Endothelial cell of umbilical vein (primary cell): ENCODE measurements around the gene TMPRSS3. TPM values are rescaled to one million over a fixed set of nuclear protein-coding genes. Genes with fewer than 3 reads are reported as not detected.

Experiments used
- BruUV-seq: library from RNA; stranded (reverse); fragments of 400-500 nt; replicated peaks from 2 replicates; lab custom pipeline; 2021; lab: Mats Ljungman, UMichigan
- CTCF ChIA-PET: fragments of 300-600, 350-600 bp; sonication (Branson Sonifier 250); formaldehyde crosslinking; loops from one replicate; lab custom pipeline; 2021; ENCODE audit warnings: antibody characterized with exemption, inconsistent platforms; lab: Charles Lee
- POLR2A ChIA-PET: fragments of 300-600, 350-600 bp; sonication (Branson Sonifier 250); formaldehyde crosslinking; loops from one replicate; lab custom pipeline; 2021; ENCODE audit warnings: antibody characterized with exemption, inconsistent platforms; lab: Charles Lee
- DNase-seq: peaks from one replicate; pipeline ENCODE4 v3.0.0-alpha.2; 2011; ENCODE audit warnings: low read depth, low spot score
- FAIRE-seq: peaks from 2 replicates; lab custom pipeline; 2011; peaks lifted over from hg19 to GRCh38; lab: Jason Lieb, UNC
- H2AFZ ChIP-seq: 2 replicates; pipeline ENCODE4 v1.6.0; 2012; ENCODE audit warnings: low read depth, low read length, control low read depth, inconsistent platforms
- H3K27ac ChIP-seq: 2 replicates; pipeline ENCODE4 v1.5.1; 2011; ENCODE audit warnings: low read depth, mild to moderate bottlenecking, control low read depth, low read length, moderate library complexity; ENCODE audit not compliant: insufficient read depth
- H3K27me3 ChIP-seq, 2 experiments: 2 replicates each; pipeline versions ENCODE4 v1.6.0 to v1.6.1; 2011; ENCODE audit warnings: low read length in 2 of 2, mixed read lengths in 1 of 2; ENCODE audit not compliant: control insufficient read depth in 2 of 2, insufficient read depth in 2 of 2
- H3K36me3 ChIP-seq, 2 experiments: 2 replicates in 1 of 2; 3 replicates in 1 of 2; pipeline ENCODE4 v1.5.1; 2011; ENCODE audit warnings: low read length in 2 of 2, mild to moderate bottlenecking in 1 of 2, moderate library complexity in 1 of 2; ENCODE audit not compliant: control insufficient read depth in 2 of 2, insufficient read depth in 2 of 2; ENCODE audit errors: extremely low read depth in 1 of 2
- H3K4me1 ChIP-seq: 3 replicates; pipeline ENCODE4 v1.5.1; 2011; ENCODE audit warnings: mild to moderate bottlenecking, low read length; ENCODE audit not compliant: control insufficient read depth, insufficient read depth; ENCODE audit errors: extremely low read depth
- H3K4me2 ChIP-seq: 2 replicates; pipeline ENCODE4 v1.6.1; 2011; ENCODE audit warnings: low read length, control low read depth, mixed read lengths; ENCODE audit not compliant: insufficient read depth
- H3K4me3 ChIP-seq, 3 experiments: fragments of 200-600 bp in 1 of 3; sonication (generic), shearing (Covaris generic) in 1 of 3; replicated peaks in 1 of 3; 2 replicates each; pipeline ENCODE4 v1.5.1; 2011 to 2016; ENCODE audit warnings: control low read depth in 3 of 3, low read length in 3 of 3, mild to moderate bottlenecking in 2 of 3, inconsistent platforms in 1 of 3, low read depth in 1 of 3, moderate library complexity in 1 of 3; ENCODE audit not compliant: insufficient read depth in 1 of 3
- H3K79me2 ChIP-seq: 2 replicates; pipeline ENCODE4 v1.6.0; 2012; ENCODE audit warnings: low read length, inconsistent platforms; ENCODE audit not compliant: control insufficient read depth, insufficient read depth
- H3K9ac ChIP-seq: replicated peaks from 2 replicates; pipeline ENCODE3; 2011; ENCODE audit warnings: low read length, control low read depth; ENCODE audit not compliant: insufficient read depth; ENCODE audit errors: extremely low read depth
- H3K9me1 ChIP-seq: replicated peaks from 3 replicates; pipeline ENCODE4 v1.6.0; 2011; ENCODE audit warnings: mild to moderate bottlenecking, low read length; ENCODE audit not compliant: control insufficient read depth, insufficient read depth; ENCODE audit errors: extremely low read depth
- H3K9me3 ChIP-seq: replicated peaks from 2 replicates; pipeline ENCODE4 v1.5.1; 2012; ENCODE audit warnings: low read length, inconsistent platforms; ENCODE audit not compliant: control insufficient read depth, insufficient read depth
- H4K20me1 ChIP-seq: replicated peaks from 2 replicates; pipeline ENCODE3; 2011; ENCODE audit warnings: mild to moderate bottlenecking, low read length; ENCODE audit not compliant: control insufficient read depth, insufficient read depth; ENCODE audit errors: extremely low read depth
- CTCF ChIP-seq, 2 donors: IDR thresholded peaks; 1 replicate in 1 of 2; 2 replicates in 1 of 2; pipeline ENCODE4 v1.5.1; 2011; ENCODE audit warnings: low read length in 2 of 2, mild to moderate bottlenecking in 2 of 2, moderate library complexity in 2 of 2, control low read depth in 1 of 2, inconsistent platforms in 1 of 2, low read depth in 1 of 2; ENCODE audit not compliant: insufficient read depth in 1 of 2; ENCODE audit errors: extremely low read depth in 1 of 2
- EZH2 ChIP-seq: IDR thresholded peaks from 2 replicates; pipeline ENCODE4 v1.6.1; 2012; ENCODE audit warnings: borderline replicate concordance, low read depth, mild to moderate bottlenecking, moderate library complexity, low read length, inconsistent platforms; ENCODE audit not compliant: severe bottlenecking
- FOS ChIP-seq: IDR thresholded peaks from 2 replicates; pipeline ENCODE4 v1.6.1; 2011; ENCODE audit warnings: mild to moderate bottlenecking, low read length, moderate library complexity, borderline replicate concordance; ENCODE audit not compliant: insufficient read depth
- GATA2 ChIP-seq: IDR thresholded peaks from 2 replicates; pipeline ENCODE4 v1.7.0; 2011; ENCODE audit warnings: low read depth, mild to moderate bottlenecking, moderate library complexity, mixed read lengths, low read length; ENCODE audit not compliant: insufficient read length, insufficient read depth
- JUN ChIP-seq: IDR thresholded peaks from 2 replicates; pipeline ENCODE4 v1.6.1; 2011; ENCODE audit warnings: borderline replicate concordance, low read depth; ENCODE audit not compliant: insufficient read length, insufficient read depth
- MYC ChIP-seq: IDR thresholded peaks from one replicate; pipeline ENCODE4 v1.6.1; 2011; ENCODE audit warnings: mild to moderate bottlenecking, low read depth, low read length
- POLR2A ChIP-seq: IDR thresholded peaks from 2 replicates; pipeline ENCODE4 v1.6.1; 2012; ENCODE audit warnings: low read depth, mild to moderate bottlenecking, control low read depth, low read length
- POLR2AphosphoS5 ChIP-seq: IDR thresholded peaks from 2 replicates; pipeline ENCODE4 v1.6.1; 2012; ENCODE audit warnings: low read depth, mild to moderate bottlenecking, control low read depth, low read length, moderate library complexity; ENCODE audit not compliant: insufficient read depth
- dilution Hi-C: fragments of 300-500 bp; cut with MboI; formaldehyde crosslinking; loops from one replicate; pipeline ENCODE4 v1.15.0; 2019; ENCODE audit warnings: low sequenced_read_pairs; ENCODE audit not compliant: extremely low pct_ligation_motif_present
- intact Hi-C: fragments of 100-400 bp; cut with micrococcal nuclease; formaldehyde crosslinking; loops from one replicate; pipeline ENCODE4 v1.10.0; 2022
- polyA plus RNA-seq, 4 experiments: library from polyadenylated mRNA; depleted of rRNA in 3 of 4; stranded (reverse) in 3 of 4; unstranded in 1 of 4; fragments of >200 nt; gene quantifications; 2 replicates each; pipeline versions ENCODE4 v1.2.1 to v1.2.3, GENCODE V29; 2011 to 2012; ENCODE audit warnings: missing spikeins in 1 of 4
- total RNA-seq: library from RNA; stranded (reverse); gene quantifications from 2 replicates; pipeline ENCODE4 v1.2.3, GENCODE V29; 2021
- TF ChIP-seq, protein P1 (sequence below): IDR thresholded peaks from 2 replicates; pipeline ENCODE4 v1.6.1; 2011; ENCODE audit not compliant: insufficient read depth, insufficient read length

Gene TMPRSS3
- total and polyA plus RNA-seq, 2 donors (not counting 3 experiments of a cell fraction or from before 2014, with no cell fraction given) = not detected

- H3K36me3 ChIP-seq = no peaks in the 10 kb centered on the region
- no peaks in the 10 kb centered on the region for H4K20me1 ChIP-seq
- no peaks in the 10 kb centered on the region for H3K9me1 ChIP-seq
- no peak for FAIRE-seq
- POLR2A ChIA-PET = no interaction called here
- H3K27me3 ChIP-seq = peaks cover 0 to under 1% of the 10 kb centered on the region in 2 experiments
- H3K9ac ChIP-seq = no peak overlapping the region
- H2AFZ ChIP-seq = no peak overlapping the region
- H3K4me2 ChIP-seq = no peak overlapping the region
- no TSS peak for BruUV-seq
- intact Hi-C loops = no loop called here
- TF ChIP-seq, protein P1, sequence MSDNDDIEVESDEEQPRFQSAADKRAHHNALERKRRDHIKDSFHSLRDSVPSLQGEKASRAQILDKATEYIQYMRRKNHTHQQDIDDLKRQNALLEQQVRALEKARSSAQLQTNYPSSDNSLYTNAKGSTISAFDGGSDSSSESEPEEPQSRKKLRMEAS = no peak
- TF ChIP-seq GATA2 (no peak), JUN (no peak), MYC (no peak), POLR2A (no peak), FOS (no peak), POLR2AphosphoS5 (no peak), EZH2 (no peak)
- H3K27ac ChIP-seq = no peak overlapping the region
- no peaks in the 10 kb centered on the region for H3K4me1 ChIP-seq
- no peaks in the 10 kb centered on the region for H3K9me3 ChIP-seq
- CTCF ChIA-PET = interaction anchor here (1.0 kb wide), 1 partner anchor 63 kb away, joined by 3 read pairs; no protein-coding TSS in a partner anchor
- no peaks in the 10 kb centered on the region for H3K79me2 ChIP-seq
- DNase-seq = no peak
- dilution Hi-C loops = no loop called here
- no peak overlapping the region for H3K4me3 ChIP-seq
These were observed 21.4 kb downstream of the TMPRSS3 start for GRCh38 chr21:42374457-42374856.

GRCh38 chr21:42373908-42374455 lies 21.9 kb downstream of the TMPRSS3 start:
- Histone ChIP-seq H3K9ac (no peak overlapping the region), H3K9me3 (no peaks in the 10 kb centered on the region), H3K36me3 (no peaks in the 10 kb centered on the region), H2AFZ (no peak overlapping the region), H4K20me1 (no peaks in the 10 kb centered on the region), H3K27ac (no peak overlapping the region), H3K4me1 (no peaks in the 10 kb centered on the region), H3K4me3 (no peak overlapping the region), H3K9me1 (no peaks in the 10 kb centered on the region), H3K79me2 (no peaks in the 10 kb centered on the region), H3K4me2 (no peak overlapping the region), H3K27me3 (peaks cover 0 to 1% of the 10 kb centered on the region in 2 experiments)
- no TSS peak for BruUV-seq
- POLR2A ChIA-PET = no interaction called here
- intact Hi-C loops (no loop called here), dilution Hi-C loops (no loop called here)
- CTCF ChIA-PET = no interaction called here
- no peak for DNase-seq
- no peak for FAIRE-seq
- TF ChIP-seq POLR2A = no peak
- no peak for TF ChIP-seq FOS
- TF ChIP-seq CTCF (IDR thresholded peaks at IDR 0.05; ENCODE audit: extremely low read depth in 1 of 2, insufficient read depth in 1 of 2, low read depth in 1 of 2, low read length in 2 of 2) = no peak
- TF ChIP-seq MYC = no peak
- TF ChIP-seq GATA2 = no peak
- TF ChIP-seq JUN = no peak
- TF ChIP-seq, protein P1 = no peak
- TF ChIP-seq POLR2AphosphoS5 = no peak
- TF ChIP-seq EZH2 = no peak
